ENCODE measurements around the gene SGPP2.
A peak's percentile ranks its signal among the peaks of the same experiment; 100 is the strongest.

SGPP2 gene

DNA sequence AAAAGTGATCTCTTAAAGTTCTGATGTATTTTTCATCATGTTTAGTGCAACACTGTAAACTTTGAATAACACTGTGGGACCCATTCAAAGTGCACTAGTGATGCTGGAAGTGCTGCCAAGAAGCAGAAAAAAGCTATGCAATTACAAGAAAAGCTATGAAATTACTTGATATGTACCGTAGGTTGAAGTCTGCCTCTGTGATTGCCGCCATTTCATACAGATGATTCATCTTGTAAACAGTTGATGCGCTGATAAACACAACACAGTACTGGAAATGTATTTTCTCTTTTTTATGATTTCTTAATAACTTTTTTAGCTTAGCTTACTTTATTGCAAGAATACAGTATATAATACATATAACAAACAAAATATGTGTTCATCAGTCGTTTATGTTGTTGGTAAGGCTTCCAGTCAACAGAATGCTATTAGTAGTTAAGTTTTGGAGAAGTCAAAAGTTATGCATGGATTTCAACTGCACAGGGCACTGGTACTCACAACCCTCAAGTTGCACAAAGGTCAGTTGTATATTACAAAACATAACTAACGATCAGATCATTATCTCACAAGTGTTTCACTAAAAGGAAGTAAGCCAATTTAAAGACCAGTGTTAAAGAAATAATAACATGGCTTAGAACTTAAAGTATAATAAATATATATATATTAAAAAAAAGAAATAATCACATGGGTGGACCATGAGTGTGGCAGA is 82.0 kb downstream of the SGPP2 start:
- DNase-seq, result no peak
- intact Hi-C loops (cut with DNase I), result no loop called here

DNA sequence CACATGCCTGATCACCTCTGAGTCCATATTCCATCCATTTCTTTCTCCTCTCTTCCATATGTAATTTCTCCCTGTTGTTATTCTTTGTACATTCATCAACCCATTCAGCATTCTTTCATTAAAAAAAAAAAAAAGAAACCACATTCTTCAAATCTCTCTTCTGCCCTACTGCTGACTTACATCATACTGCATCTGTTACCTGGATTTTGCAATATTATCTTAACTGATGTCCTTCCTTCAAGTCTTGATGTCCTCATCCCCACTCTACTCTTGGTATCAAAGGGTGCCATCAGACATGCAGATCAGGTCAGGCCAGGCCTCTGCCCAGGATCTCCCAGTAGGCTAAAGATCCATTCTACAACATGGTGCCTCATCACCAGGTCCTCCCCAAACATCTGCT is 90.6 kb downstream of the SGPP2 start:
- no peak for DNase-seq
- intact Hi-C loops (cut with DNase I), result no loop called here

DNA sequence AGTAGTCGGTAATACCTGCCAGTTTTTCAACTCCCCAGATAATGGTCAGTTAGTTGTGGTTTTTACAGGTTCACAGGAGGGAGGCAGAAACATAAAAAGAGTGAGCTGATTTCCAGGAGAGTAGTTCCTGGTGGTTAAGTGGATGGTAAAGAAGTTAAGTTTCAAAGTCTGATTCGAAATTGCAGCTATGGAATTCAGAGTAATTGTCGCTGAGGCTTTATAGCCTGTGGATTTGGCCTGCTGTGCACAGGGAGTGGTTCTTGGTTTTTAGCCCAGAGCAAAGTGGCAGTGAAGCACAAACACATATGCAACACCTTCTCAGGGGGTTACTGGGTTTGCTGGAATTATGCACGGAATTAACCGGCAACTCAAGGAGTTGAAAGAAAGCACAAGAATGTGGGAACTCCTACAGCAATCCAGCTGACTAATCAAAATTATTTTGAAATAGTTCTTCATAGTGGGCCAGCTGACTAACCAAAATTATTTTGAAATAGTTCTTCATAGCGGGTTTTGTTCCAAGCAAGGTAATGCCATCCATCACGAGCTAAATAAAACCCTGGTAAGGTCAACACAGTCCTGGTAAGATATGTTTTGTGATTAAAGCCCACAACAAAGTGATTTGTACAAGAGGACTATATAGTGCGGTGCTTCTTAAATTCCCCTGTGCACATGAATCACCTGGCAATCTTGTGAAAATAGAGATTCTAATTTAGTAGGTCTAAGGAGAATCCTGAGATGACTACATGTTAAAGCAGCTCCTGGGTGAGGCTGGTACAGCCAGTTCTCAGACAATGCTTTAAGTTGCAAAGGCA is 94.4 kb downstream of the SGPP2 start:
- peak in 14 of 42 donors; percentile 3 to 53 (median 30) for DNase-seq
- intact Hi-C loops (cut with DNase I), result no loop called here

DNA sequence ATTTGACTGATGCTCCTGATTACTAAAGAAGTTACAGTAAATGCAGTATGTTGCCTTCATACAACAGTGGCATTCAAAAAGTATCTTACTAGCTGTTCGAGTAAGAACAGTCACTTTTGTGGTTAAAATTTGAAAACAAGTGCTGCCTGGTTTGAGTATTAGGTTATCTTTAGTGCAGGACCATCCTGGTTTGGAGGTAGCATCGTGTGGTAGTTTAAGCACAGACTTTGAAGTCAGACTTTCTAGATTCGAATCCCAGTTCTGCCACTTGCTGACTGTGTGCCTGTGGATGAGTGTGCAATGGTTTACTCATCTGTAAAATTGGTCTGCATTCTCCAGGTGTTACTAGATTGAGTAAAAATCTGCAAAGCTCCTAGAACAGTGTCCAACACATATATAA is 96.8 kb downstream of the SGPP2 start:
- intact Hi-C loops (cut with DNase I), result no loop called here
- no peak for DNase-seq

DNA sequence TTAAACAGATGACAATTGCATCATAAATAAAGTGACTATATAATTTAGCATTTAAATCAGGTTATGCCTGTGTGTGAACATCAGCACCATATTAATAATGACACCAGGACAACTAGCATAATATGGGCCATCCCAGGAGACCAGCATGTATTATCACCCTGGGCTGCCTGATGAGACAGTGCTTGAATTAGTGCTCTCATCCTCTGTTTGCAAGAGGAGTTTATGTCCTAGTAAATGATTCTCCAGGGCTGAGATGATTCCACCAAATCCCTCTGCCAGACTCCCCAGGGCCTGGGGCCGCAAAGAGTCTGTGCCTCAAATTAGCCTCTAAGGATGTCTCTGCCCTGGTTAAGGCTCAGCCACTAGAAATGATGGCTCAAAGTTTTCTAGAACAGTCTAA is 97.7 kb downstream of the SGPP2 start:
- intact Hi-C loops (cut with DNase I), result no loop called here
- DNase-seq, result no peak

DNA sequence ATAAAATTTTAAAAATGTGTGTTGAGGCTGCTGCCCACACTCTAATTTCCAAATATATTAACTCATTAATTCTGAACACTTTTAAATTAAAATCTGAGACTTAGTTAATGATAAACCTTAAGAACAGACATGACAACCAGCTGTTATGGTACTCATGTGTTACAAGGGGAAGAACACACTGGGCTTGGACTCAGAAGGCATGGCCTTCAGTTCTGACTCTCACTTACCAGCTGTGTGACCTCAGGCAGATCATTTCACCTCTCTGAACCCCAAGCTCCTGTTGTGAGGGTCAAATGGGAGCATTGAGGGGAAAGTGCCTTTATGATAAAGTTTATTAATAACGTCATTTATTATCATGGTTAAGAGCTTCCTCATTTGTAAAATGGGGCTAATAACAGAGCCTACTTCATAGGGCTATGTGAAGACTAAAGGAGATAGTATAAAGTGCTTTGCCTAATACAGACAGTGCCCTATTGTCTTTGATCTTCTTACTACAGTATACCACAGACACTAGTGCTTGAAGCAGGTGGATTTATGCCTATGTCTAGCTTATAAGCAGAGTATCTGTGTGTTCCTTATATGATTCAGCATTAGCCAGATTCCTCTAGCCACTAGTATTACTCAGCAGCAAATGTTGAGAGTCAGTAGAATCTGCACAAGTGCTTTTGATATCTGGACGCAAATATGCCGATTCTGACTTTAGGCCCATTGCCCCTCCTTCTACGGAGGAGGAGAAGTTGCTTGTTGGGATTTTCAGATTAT is 99.6 kb downstream of the SGPP2 start:
- intact Hi-C loops (cut with DNase I), result no loop called here
- no peak for DNase-seq

DNA sequence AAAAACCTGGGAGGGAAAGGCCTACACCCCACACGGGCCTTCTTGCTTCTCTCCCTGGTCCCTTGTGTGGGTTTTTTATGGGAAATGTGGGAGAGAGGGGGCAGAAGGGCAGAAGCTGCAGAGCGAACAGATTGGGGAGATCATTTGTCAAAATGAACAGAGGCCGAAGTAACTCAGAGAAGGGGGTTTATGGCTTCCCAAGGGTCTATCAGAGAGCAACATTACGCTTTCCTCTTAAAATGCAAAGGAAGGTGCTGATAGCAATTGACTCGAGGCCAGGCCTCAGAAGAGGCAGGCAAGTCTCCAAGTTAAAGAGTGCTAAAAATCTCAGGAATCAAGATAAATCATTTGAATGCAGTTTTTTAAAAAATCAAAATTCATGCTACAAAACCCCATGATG is 101.5 kb downstream of the SGPP2 start:
- no peak for DNase-seq
- intact Hi-C loops (cut with DNase I), result no loop called here

DNA sequence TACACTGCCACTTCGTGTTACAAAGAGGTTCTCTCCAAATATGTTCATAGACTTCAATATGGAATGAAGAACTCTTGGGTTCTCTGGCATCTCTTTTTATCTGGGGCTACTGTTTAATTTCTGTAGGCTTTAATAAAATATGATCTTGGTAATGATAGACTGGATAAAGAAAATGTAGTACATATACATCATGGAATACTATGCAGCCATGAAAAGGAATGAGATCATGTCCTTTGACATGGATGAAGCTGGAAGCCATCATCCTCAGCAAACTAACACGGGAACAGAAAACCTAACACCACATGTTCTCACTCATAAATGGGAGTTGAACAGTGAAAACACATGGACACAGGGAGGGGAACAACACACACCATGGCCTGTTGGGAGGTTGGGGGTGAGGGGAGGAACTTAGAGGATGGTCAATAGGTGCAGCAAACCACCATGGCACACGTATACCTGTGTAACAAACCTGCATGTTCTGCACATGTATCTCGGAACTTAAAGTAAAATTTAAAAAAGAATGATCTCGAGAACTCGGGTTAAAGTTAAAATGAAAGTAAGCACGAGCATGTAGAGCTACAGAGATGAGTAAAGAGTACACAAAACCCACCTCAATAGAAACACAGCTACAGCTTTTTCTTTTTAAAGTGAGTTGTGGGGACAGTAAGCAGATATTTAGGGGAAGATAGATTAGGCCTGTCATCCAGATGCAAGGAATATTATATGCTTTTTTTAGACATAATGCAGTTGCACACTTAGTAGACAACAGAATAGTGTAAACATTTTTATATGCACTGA is 102.3 kb downstream of the SGPP2 start:
- intact Hi-C loops (cut with DNase I), result no loop called here

DNA sequence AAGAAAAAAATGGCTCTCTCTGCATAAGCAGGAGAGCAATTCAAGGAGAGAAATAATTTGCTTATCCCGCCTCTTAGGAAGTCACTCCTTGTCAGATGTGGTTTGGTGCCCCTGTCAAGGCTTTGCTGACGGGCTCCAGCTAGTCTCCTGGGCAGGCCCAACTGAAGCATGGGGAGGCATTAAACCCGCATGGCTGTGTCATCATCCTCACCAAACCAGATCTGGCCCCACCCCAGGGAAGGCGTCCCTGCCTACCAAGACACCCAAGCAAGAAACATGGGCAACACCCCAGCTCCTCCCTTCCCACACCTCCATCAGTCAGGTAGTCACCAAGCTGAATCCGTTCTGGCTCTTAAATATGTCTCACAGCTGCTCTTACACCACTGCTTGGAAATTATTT is 108.0 kb downstream of the SGPP2 start:
- no peak for DNase-seq
- intact Hi-C loops (cut with DNase I), result no loop called here

More for the DNA sequence above, 102.3 kb downstream of the SGPP2 start:
- DNase-seq, result no peak

DNA sequence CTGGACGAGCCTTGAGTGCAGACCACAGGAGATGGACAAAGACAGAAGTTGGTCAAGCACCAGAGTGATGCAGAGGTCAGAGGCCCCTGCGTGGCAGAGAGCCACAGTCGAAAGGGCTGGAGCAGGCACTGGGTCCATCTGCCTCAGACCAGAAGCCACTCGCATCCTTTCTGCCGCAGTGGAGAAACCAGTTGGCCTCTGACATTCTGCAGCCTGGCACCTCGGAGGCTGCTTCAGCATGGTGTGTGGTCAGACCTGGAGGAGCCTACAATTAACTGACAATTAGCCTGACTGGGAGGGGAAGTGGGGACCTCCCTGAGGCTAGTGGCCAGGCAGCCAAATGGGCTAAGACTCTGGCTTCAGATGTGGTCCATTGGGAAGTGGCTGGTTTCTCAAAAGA is 111.1 kb downstream of the SGPP2 start:
- intact Hi-C loops (cut with DNase I), result no loop called here
- DNase-seq, result no peak

DNA sequence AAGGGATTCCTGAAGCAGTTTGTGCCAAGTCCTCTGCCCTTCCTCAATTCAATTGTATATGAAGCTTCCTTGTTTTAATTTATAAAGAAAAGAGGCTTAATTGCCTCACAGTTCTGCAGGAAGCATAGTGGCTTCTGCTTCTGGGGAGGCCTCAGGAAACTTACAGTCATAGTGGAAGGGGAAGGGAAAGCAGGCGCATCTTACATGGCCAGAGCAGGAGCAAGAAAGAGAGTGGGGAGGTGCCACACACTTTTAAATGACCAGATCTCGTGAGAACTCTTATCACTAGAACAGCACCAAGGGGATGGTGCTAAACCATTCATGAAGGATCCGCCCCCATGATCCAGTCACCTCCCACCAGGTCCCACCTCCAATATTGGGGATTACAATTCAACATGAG is 114.2 kb downstream of the SGPP2 start:
- intact Hi-C loops (cut with DNase I), result no loop called here
- no peak for DNase-seq

DNA sequence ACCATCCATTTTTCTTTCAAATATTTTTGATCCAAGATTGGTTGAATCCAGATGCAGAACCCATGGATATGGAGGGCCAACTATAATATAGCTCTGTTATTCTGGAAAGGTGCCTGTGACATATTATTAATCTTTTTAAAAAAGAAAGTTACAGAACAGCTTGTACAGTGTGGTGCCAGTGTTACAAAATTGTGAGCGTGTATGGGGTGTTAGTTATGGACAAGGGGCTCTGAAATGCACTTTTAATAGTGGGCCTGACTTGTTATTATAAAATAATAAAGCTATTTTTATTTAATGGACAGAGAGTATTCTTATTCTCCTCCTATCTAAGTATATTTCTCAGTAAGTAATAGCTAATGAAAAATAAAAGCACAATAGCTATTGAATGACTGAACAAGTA is 120.3 kb downstream of the SGPP2 start:
- no peak for DNase-seq
- intact Hi-C loops (cut with DNase I), result no loop called here

DNA sequence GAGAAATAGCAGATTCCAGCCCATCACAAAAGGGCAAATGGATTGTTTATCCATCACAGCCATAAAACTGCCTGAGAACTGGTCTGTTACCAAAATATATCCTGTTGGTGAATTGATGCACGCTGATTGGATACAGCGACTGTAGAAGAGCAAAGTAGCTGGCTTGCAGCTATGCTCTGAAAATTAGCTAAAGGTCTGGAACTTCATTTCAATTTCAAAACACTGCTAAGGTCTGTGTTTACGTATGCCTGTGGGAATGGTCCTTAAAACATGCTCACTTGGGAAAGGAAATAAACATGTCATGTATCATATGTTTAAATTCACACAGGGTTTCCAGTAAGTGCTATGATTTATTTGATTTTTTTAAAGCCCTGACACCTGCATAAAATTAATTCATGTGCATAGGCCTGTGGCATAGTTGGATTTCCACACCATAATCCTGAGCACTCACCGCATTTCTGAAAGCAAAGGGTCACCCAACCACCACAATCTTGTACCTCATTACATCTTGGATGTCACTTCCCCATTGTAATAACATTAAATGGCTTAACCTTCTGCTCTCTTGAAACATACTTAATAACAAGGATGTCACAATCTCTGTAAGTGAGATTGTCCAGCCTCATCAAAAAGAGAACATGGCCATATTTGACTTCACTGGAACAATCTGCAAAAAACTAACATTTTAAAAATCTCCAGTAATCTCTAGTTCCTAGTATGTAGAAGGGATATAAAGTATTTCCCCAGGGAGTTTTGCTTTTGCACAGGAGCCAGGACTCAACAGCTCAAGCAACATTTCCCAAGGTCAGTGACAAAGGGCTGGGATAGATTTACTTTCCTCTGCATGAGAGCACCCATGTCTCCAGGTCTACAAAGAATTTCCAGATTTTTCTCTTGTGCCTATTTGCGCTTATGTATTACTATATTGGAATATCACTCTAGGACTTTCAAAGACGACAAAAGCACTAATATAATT is 121.8 kb downstream of the SGPP2 start:
- DNase-seq, result no peak
- intact Hi-C loops (cut with DNase I), result no loop called here

DNA sequence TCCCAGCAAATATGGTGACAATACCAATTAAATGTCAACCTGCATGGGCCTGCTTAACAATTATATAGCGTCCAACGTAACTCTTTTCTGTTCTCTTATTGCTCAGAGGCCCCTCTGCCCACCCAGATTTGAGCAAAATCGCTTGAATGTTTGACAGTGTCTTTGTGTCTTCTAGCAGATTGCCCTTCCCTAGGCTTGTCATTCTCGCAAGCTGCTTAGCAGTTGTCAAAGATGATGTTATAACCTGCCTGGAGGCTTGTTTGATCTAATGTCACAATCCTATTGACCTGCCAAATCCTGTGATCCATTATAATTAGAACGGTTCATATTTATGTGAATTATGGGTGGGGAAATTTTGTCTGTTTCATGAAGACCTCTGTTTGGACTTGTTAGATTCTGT is 122.7 kb downstream of the SGPP2 start:
- intact Hi-C loops (cut with DNase I), result no loop called here
- no peak for DNase-seq

DNA sequence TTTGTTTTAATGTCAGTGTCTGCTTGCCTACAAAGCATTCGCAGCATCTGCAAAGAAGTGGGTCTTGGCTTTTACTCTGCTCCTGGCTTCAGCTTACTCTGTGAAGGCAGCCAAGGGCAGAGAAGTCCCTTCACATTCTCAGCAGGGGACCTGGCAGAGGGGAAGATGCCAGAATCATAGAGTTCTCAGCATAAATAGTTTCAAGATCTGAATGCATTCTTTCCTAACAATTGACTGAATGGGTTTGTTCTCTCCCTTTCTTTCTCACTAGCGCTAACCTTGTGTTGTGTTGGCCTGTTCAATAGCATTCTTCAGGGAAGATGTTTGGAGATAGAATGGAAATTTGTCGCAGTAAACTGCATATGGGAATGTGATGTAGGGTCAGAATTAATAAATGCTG is 124.6 kb downstream of the SGPP2 start:
- intact Hi-C loops (cut with DNase I), result no loop called here
- peak in 2 of 42 donors; percentile 20 to 23 for DNase-seq

DNA sequence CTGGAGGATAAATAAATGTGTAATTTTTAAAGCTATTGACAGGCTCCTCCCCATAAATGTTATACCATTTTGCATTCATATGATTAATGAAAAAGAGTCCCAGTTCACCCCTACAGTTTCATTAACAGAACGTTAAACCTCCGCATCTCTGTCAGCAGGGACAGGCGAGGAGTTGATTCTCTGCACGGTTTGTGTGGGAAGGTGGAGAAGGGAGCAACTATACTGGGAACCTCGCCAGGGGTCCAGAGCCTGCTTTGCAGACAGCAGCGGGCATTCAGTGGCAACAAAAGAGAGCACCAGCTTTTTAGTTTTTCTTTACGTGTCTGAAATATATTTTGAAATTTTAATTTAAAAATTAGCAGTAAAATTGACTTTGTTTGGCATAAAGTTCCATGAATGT is 130.2 kb downstream of the SGPP2 start:
- intact Hi-C loops (cut with DNase I), result no loop called here
- DNase-seq, result peak in 13 of 42 donors; percentile 8 to 63 (median 35)

DNA sequence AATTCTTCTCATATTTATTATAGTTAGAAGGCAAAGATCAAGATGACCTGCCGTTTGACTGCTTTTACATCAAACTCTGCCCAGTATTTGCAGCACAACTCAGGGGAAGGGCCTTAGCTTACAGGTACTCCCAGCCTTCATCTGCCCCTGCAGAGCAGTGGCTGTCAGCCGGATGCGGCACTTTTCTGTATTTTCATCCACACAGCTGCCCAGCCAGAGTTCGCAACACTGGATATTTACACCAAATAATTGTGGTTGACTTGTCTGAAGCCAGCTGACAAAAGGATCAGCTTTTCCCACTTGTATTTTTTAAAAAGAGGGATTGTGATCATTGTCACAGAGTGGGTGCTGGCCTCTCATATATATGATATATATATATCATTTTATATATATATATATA is 136.8 kb downstream of the SGPP2 start:
- intact Hi-C loops (cut with DNase I), result loop anchor here (5.0 kb wide), 1 partner anchor 244 kb away; no protein-coding TSS in a partner anchor

More for the DNA sequence above, 136.8 kb downstream of the SGPP2 start:
- no peak for DNase-seq

All from head of caudate nucleus (tissue), 42 donors.